UCSD-AML1 (cell line): ENCODE data around the gene CBX2.

ENCODE experiments used
- DNase-seq: peaks from one replicate; lab custom pipeline; 2025; ENCODE audit not compliant: unreplicated experiment; lab: John Stamatoyannopoulos, UW

CBX2 gene

GRCh38 chr17:79799174-79799537, 21.2 kb downstream of the CBX2 start:
- no peak for DNase-seq

- DNase-seq = no peak
Observed at GRCh38 chr17:79799538-79800324, 21.8 kb downstream of the CBX2 start.

GRCh38 chr17:79800325-79801155, 22.6 kb downstream of the CBX2 start:
- DNase-seq = peak; percentile 45

DNA sequence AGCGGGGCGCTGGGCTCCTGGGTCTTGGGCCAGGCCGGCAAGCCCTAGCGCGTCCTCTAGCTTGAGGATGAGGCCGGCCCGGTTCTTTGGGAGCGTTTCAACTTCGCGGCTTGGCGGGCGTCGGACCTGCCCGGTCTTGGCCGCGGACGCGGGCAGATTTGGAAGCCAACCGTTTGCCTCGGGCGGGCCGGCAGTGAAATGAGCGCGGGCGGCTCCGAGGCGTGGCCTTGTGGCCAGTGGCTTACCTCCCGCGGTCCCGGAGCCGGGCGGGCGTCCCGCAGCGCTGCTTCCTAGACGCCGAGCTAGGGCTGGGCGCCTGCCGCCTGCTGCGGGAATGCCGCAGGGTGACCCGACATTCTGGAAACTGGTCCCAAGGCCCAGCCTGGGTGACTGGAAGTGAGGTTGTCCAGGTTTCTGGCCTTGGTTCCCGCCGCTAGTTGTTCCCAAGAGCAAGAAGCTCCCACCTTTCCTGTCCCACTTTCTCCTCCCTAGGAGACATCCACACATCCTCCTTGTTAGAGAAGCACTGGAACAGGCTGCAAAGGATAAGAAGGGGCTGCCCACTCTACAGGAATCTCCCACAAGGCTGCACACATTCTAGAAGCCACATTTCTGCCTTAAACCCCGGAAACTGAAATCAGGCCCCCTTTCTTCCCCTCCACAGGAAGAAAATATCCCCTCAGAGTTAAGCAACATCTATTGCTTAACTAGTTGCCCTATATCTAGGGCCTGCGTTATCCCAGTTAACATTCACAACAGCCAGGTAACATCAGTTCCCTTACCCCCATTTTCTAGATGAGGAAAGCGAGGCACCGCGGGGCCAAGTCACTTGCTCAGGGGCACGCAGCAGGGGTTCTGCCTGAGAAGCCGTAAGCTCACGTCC, 23.4 kb downstream of the CBX2 start:
- DNase-seq = no peak

GRCh38 chr17:79802039-79802735, 24.2 kb downstream of the CBX2 start:
- DNase-seq = no peak

GRCh38 chr17:79802736-79803420, 24.9 kb downstream of the CBX2 start:
- no peak for DNase-seq

DNA sequence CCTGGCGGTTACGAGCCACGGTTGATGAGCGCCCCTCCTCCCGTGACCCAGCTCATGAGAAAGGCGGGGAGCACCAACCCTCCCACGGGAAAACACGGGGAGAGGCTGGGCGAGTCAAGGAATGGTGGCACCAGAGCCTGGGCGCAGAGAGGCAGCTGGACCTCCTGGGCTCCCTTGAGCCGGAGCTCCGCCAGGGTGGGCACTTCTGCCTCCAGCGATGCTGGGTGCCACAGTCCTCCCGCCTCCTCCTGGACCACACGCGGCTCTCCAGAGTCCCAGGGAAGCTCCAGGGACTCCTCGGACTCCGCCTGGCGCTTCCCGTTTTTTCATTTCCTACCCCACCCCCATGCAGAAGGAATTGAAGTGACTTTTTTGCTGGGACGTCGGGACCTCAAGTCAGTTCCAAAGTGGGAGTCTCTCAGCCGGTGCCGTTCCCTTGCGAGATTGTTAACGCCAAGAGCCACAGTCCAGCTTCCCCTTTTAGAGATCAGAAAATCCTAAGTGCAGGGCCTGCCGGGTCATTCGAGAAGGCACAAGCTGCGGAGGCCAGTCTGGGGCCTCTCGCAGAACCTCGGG, 25.6 kb downstream of the CBX2 start:
- DNase-seq = peak; percentile 48

DNA sequence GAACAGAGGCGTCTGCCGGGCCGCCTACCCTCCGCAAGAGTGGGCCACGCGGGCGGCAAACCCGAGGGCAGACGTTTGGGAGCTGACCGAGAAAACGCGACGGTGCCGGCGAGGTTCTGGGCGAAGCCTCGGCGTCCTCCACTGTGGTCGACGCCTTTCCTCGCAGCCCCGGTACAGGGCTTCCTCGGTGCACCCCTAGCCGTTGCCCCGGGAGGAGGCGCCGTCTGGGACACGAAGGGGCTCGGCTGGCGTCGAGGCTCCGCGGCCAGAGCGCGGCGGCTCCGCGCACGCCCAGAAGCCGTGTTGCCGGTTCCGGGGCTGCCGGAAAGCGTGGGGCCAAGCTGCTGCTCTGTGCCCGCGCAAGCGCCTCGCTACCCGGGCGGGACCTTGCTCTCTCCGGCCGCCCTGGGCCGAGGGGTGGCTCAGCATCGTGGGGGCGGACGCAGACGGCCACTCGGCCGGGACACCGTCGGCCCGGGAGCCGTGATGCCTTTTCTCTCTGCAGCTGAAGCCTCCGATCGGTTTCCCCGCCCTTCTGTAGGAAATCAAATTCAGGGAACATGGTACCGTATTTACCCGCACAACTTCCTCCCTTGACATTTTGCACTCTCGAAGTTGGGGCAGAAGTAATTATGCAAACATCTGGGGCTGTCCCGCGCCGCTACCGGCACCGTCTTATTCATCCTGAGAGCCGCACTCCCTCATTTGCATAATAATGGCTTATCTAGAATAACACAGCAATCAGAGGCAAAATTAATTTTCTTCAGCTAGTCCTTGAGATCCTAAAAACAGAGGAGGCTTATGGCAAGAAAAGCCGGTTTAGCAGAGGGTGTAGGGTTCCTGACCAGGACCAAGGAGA, 26.3 kb downstream of the CBX2 start:
- peak; percentile 55 for DNase-seq

DNA sequence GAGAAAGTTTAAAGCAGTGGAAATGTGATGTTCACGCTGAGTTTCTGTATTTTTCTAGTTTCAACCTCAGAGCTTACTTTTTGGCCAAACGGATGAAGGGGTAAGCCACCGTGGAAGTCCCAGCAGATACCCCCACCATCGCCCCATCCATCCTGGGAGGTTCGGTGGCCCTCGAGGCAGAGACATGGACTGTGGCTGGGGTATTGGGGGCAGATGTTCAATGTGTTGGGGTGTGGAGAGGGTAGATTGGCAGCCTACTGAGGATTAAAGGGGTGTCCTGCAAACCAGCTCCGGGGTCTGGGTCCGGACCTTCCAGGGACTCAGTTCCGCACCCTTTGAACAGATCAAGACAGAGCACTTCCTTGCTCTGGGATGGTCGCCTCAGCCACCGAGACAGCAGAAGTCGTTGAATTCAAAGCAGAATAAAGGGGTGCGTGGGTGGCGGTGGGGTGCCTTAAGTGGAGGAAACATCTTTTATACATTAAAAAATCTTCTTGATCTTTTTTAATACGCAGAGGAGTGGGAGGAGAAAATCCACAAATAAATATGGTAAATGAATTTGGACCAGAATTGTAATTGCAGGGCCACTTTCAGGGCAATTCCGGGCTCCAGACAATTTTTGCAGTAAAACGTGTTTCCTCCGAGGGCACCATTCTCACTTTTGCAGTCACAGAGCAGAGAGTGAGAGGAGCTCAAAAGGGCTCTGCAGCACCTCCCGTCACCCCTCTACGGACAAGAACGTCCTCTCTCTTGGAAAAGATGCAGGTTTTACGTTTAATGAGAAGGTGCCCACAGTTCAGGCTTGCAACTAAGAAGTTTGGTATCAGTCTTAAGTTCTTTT, 27.1 kb downstream of the CBX2 start:
- no peak for DNase-seq

DNA sequence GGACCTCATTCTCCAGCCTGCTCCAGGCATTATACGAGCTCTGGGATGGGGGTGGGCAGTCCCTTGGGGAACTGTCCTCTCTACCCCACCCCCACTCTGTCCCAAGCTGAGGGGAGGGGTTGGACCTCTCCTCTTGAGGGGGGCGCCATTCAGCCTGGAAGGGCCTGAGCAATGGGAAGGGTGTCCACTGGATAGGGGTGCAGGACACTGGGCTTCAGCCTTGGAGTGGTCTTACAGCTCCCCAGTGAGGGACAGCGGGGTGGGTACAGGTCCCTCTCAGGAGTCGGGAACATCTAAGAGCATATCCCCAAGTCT, 28.5 kb downstream of the CBX2 start:
- no peak for DNase-seq

GRCh38 chr17:79806863-79807720, 29.1 kb downstream of the CBX2 start:
- DNase-seq = no peak

GRCh38 chr17:79808763-79809529, 31.0 kb downstream of the CBX2 start:
- DNase-seq = peak; percentile 42

GRCh38 chr17:79809530-79810129, 31.7 kb downstream of the CBX2 start:
- DNase-seq = no peak

GRCh38 chr17:79810130-79811010, 32.4 kb downstream of the CBX2 start:
- DNase-seq = peak; percentile 85
